ENCODE measurements around the gene FIGLA.

DNA sequence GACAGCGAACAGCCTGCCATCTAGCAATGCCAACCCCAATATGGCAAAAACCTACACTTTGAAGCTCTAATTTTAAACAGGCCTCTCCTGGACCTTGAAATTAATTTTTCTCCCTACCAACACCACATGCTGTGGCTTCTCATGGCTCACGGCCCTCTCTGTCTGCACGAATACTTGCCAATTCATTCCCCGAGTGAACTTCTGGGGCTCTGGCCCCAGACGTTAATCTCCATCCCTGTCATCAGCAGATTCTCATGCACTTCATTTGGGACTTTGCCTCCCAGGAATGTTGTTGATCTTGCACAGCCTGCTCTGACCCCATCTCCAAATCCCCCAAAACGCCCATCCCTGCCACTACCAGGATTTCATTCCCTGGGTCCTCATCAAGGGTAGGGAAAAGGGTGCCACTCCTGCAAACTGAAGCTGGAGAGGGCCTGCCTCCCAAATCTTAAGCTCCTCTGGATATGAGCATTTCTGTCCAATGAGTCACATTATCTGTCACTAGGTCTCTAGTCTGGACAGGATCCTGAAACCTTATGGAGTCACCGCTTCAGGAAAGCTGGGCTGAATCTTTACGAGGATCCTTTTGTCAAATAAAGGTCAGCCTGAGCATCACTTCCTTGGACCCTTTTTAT is 10.4 kb downstream of the FIGLA start:
- TF ChIP-seq, protein P1, sequence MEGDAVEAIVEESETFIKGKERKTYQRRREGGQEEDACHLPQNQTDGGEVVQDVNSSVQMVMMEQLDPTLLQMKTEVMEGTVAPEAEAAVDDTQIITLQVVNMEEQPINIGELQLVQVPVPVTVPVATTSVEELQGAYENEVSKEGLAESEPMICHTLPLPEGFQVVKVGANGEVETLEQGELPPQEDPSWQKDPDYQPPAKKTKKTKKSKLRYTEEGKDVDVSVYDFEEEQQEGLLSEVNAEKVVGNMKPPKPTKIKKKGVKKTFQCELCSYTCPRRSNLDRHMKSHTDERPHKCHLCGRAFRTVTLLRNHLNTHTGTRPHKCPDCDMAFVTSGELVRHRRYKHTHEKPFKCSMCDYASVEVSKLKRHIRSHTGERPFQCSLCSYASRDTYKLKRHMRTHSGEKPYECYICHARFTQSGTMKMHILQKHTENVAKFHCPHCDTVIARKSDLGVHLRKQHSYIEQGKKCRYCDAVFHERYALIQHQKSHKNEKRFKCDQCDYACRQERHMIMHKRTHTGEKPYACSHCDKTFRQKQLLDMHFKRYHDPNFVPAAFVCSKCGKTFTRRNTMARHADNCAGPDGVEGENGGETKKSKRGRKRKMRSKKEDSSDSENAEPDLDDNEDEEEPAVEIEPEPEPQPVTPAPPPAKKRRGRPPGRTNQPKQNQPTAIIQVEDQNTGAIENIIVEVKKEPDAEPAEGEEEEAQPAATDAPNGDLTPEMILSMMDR (IDR thresholded peaks at IDR 0.05) = no peak
- no peak for TF ChIP-seq POLR2AphosphoS5 (IDR thresholded peaks at IDR 0.05)

Data from suprapubic skin (tissue), 3 donors.